Amniotic stem cell (primary cell): ENCODE results near the gene CHST11.

Experiments
- DNase-seq: peaks from one replicate; lab custom pipeline; 2025; lab: John Stamatoyannopoulos, UW

CHST11 gene

GRCh38 chr12:104480826-104481440 is 24.2 kb downstream of the CHST11 start:
- no peak for DNase-seq

- DNase-seq = no peak
Measured at GRCh38 chr12:104482113-104482512, 25.4 kb downstream of the CHST11 start.

- no peak for DNase-seq
Measured at GRCh38 chr12:104482748-104483147, 26.0 kb downstream of the CHST11 start.

- no peak for DNase-seq
Measured at GRCh38 chr12:104484079-104484478, 27.3 kb downstream of the CHST11 start.

- DNase-seq = no peak
Measured at GRCh38 chr12:104485651-104486362, 29.1 kb downstream of the CHST11 start.

GRCh38 chr12:104486363-104486750 is 29.6 kb downstream of the CHST11 start:
- DNase-seq = no peak

GRCh38 chr12:104486943-104487819 is 30.4 kb downstream of the CHST11 start:
- no peak for DNase-seq

GRCh38 chr12:104488374-104488773 is 31.6 kb downstream of the CHST11 start:
- DNase-seq = no peak

- DNase-seq = no peak
Measured at GRCh38 chr12:104490186-104490585, 33.4 kb downstream of the CHST11 start.

GRCh38 chr12:104490850-104491249 is 34.1 kb downstream of the CHST11 start:
- DNase-seq = no peak

- DNase-seq = no peak
Measured at GRCh38 chr12:104493496-104493895, 36.7 kb downstream of the CHST11 start.

GRCh38 chr12:104494137-104494792 is 37.5 kb downstream of the CHST11 start:
- no peak for DNase-seq

GRCh38 chr12:104494793-104495158 is 38.0 kb downstream of the CHST11 start:
- DNase-seq = no peak

GRCh38 chr12:104495786-104496185 is 39.0 kb downstream of the CHST11 start:
- no peak for DNase-seq

GRCh38 chr12:104496336-104496735 is 39.6 kb downstream of the CHST11 start:
- no peak for DNase-seq

- DNase-seq = no peak
Measured at GRCh38 chr12:104498211-104498801, 41.6 kb downstream of the CHST11 start.

- no peak for DNase-seq
Measured at GRCh38 chr12:104499668-104500332, 43.1 kb downstream of the CHST11 start.

GRCh38 chr12:104501115-104501514 is 44.4 kb downstream of the CHST11 start:
- DNase-seq = no peak

- DNase-seq = no peak
Measured at GRCh38 chr12:104501660-104502059, 44.9 kb downstream of the CHST11 start.

- no peak for DNase-seq
Measured at GRCh38 chr12:104502217-104502616, 45.5 kb downstream of the CHST11 start.

GRCh38 chr12:104502638-104503037 is 45.9 kb downstream of the CHST11 start:
- no peak for DNase-seq
